T follicular helper cell (primary cell): Measurements from ENCODE around the gene DMC1.

Experiments used
- DNase-seq: peaks from one replicate; pipeline ENCODE4 v3.0.0-alpha.2; 2020; ENCODE audit warnings: low read depth

DMC1 gene

DNA sequence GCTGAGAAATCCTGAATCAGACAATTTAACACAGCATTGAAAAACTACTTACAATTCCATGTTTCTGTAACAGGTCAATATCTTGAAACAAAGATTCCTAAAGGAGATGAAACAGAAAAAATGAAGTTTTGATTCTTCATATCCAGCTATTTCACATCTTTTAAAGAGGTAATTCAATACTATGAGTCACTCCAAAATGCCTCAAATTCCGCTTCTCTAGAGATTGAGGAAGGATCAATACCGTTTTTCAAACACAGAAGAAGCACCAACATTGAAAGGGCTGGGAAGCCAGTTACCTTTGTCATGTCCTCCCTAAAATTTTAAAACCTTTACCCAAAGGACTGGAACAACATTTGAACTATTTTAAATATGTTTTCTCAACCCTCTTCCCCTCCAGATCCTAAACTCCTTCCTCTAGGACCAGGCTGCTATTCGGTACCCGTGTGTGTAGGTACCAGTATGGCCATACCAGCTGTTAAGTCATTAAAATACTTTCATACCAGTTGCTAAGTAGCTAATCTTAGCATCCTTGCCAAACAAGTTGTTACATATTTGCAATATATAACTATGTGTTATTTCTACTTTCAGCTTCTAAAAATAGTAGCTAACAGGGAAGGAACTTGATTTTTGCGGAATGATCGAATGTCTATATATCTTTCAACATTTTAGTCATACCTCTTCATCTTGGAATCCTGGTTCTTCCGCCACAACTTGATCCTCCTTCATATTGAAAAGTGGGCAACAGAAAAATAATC, 2.3 kb downstream of the DMC1 start:
- DNase-seq, result no peak

DNA sequence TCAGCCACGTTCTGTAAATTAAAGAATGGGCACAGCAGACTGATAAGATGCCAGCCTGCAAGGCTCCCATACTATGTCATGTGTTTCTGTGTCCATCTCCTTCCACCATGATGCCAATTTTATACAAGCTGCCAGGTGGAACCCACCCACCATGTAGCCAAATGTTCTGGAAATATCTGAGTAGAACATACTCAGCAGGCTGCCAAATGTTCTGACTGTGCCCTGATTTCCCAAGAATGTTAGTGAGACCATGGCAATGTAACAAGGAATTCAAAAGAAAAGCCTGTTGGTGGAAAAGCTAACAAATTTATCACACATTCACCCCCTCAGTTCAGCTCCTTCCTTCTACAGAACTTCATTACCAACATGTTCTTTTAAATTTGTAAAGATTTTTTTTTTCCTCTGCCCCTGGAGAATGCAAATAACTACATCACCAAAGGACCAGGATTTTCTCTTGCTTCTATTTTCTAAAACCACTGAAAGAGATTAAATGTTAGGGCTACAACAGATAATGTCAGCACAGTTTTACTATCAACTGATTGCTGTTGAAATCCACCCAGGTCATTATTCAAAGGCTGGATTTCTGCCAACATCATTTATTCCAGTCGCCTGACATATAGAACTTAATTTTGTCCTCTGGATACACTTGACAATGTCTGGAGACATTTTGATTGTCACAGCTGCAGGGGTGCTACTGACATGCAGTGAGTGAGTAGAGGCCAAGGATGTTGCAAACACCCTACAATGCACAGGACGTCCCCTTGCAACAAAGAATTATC, 3.1 kb downstream of the DMC1 start:
- no peak for DNase-seq

- DNase-seq, result no peak
Observed at GRCh38 chr22:38565441-38565840, 4.5 kb downstream of the DMC1 start.

GRCh38 chr22:38564669-38565068, 5.3 kb downstream of the DMC1 start:
- DNase-seq, result no peak

- no peak for DNase-seq
Observed at GRCh38 chr22:38554281-38554680, 15.7 kb downstream of the DMC1 start.

DNA sequence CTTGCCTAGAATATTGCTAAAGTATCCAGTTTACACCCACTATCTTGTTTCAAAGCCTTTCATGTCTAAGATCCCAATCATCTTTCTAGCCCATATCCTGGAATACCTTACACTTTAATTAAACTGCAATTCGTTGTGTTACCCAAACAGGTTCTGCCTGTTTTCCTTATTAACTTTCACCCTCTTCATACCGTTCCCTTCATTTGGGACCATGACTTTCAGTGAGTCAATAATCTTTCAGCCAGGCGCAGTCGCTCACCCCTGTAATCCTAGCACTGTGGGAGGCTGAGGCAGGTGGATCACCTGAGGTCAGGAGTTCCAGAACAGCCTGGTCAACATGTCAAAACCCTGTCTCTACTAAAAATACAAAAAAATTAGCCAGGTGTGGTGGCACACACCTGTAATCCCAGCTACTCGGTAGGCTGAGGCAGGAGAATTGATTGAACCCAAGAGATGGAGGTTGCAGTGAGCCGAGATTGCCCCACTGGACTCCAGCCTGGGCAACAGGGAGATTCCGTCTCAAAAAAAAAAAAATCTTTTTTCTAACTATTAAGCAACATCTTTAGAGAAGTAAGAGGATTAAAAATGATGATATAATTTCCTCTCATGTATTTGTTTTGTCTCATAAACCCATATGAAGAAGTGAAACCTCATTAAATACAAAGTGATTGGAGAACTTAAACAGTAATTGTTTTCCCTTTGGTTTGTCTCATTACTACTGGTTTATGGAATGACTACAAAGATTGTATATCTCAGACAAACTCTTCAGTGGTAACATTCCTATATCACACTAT, 20.7 kb downstream of the DMC1 start:
- no peak for DNase-seq

DNA sequence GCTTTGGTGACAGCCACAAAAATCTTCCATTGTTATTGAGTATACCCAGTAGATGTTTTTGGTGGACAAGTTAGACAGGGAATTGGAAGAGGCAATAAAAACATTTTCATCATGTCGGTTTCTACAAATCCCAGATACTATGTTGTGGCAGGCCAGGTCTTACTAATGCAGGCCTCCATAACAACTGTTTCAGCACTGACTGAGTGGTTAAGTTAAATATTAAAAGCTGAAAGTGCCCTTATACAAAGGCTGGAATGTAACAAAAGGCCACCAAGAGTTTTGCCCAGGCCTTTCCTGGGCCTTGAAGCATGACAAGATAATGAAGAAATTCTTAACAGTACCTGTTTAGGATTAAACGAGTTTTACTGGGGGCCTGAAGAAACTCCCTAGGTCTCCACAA, 29.3 kb downstream of the DMC1 start:
- DNase-seq, result no peak

GRCh38 chr22:38531251-38531938, 38.6 kb downstream of the DMC1 start:
- DNase-seq, result no peak

- DNase-seq, result no peak
Observed at GRCh38 chr22:38524429-38524828, 45.6 kb downstream of the DMC1 start.

- no peak for DNase-seq
Observed at GRCh38 chr22:38523479-38523878, 46.5 kb downstream of the DMC1 start.

DNA sequence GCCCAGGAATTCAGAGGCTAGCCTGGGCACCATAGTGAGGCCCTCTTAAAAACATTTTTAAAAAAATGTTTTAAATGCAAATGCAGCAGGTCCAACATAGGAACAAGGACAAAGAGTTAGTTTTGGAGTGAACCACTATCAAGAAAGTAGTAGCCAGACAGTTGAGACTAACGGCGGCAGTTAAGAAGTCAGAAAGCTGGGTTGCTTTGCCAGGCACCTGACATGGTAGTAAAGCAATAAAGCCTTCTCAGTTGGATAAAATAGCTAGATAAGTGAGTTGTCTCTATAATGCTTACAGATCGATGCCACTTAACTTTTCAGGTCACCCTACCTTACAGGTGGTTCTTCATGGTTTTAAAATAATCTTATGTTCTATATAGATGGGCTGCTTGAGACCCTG, 47.0 kb downstream of the DMC1 start:
- no peak for DNase-seq

DNA sequence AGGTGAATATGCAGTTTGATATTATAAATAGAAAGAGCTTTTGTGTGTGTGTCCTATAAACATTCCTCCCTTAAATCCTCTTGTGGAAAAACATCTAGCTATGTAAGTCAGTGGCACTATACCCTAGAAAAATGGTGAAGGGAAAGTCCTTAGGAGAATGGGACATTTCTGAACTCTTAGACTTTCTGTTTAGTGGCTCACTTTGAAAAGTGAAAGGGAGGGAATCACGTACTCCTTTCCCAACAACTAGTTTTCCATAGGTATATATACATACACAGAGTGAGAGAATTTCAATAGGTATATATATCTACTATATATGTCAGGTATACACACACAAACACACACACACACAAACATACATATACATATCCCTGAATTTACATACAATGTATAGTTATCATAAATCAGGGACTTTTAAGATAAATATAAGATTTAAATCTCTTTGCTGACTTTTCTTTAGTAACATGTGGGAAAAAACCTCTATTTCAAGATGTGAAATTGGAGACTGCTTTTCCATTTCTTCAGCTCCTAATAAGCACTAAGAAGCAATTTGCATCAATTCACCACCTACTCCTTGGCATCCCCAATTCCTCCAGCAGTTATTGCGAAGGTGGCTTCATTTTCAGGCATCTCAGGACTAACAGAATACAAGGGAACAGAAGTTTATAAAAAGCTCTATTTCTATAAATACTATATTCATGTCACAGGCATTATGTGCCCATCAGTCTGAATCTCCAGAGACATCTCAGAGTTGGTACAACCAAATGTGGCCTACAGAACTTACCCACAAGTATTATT, 50.3 kb downstream of the DMC1 start:
- DNase-seq, result no peak

GRCh38 chr22:38518620-38519019, 51.4 kb downstream of the DMC1 start:
- DNase-seq, result no peak

GRCh38 chr22:38513063-38513462, 56.9 kb downstream of the DMC1 start:
- DNase-seq, result no peak

DNA sequence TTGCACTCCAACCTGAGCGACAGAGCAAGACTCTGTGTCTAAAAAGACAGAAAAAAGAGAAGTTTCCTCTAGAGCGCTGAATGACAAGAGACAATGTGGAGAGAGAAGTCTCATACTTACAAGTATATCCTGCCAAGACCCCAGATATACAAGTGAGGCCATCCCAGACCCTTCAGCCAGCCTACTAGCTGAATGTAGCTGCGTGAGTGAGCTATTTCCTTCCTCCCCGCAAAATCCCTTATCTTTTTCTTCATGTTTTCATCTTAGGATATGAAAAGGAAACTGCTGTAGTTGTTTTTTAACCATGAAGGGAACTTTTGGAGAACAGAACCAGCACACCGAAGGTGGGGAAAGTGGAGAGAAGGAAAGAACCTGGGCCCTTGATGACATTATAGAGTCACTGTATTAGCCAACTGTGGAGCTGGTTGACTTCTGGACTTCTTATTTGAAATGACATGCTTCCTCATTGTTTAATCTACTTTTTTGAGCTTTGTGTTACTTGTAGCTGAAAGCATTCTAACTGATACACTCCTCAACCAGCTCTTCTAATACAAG, 59.5 kb downstream of the DMC1 start:
- no peak for DNase-seq

- DNase-seq, result peak; percentile 89
Observed at GRCh38 chr22:38506118-38506962, 63.6 kb downstream of the DMC1 start, which contains the start of gene DDX17. DDX17 (minus strand) TSS chr22:38506311.

GRCh38 chr22:38505541-38506117, 64.4 kb downstream of the DMC1 start:
- DNase-seq, result peak; percentile 42

DNA sequence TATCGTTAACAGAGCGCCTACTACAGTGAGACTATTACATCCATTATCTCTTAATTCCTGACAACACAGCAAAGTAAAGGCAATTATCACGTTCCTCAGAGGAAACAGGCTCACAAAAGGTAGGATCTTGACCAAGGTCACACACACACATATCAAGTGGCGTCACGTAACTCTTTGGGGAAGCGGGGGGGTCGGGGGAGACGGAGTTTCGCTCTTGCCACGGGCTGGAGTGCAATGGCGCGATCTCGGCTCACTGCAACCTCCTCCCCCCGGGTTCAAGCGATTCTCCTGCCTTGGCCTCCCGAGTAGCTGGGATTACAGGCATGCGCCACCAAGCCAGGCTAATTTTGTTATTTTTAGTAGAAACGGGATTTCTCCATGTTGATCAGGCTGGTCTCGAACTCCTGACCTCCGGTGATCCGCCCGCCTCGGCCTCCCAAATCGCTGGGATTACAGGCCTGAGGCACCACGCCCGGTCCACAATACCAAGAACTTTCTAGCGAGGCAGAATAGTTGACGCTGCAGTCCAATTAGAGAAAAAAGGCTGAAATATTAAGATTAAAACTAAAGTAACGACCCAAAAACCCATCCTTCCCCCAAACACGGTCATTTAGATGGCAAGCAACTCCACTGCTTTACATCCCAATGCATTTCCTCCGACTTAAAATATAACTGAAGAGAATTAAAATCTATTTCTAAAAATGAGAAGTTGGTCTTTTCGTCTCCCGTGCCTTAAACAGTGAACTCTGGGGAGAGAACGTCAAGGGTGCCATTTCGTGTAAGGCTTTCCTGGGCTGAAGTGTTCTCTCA, 65.0 kb downstream of the DMC1 start:
- DNase-seq, result peak; percentile 41

DNA sequence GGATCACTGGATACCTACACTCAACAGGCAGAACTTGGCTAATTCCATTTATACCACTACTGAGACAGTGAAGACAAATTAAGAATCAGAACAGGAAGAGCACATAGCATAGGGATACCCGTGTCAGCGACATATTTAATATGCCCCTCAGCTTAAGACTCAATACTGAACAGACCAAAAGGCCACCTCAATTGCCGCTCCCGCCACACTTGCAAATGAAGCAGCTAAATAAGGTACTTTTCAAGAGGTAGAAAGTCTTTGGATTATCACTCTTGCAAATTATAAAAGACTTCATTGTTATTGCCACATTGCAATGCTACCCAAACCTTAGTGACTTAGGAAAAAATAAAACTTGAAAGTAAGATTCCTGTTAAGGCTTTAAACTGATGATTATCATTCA, 67.0 kb downstream of the DMC1 start:
- DNase-seq, result no peak
